NCI-H748 treated with DMSO at 0.1 percent for 48 hours (cell line): ENCODE measurements around the gene KRTAP12-4.
"Not testable (repeated sequence)": the region's sequence is repeated elsewhere in the genome, so short reads cannot be mapped to it uniquely, and the experiment has no call there.

ENCODE experiments used
- DNase-seq: peaks from one replicate; lab custom pipeline; 2025; lab: John Stamatoyannopoulos, UW

The KRTAP12-4 gene, protein sequence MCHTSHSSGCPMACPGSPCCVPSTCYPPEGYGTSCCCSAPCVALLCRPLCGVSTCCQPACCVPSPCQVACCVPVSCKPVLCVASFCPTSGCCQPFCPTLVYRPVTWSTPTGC

DNA sequence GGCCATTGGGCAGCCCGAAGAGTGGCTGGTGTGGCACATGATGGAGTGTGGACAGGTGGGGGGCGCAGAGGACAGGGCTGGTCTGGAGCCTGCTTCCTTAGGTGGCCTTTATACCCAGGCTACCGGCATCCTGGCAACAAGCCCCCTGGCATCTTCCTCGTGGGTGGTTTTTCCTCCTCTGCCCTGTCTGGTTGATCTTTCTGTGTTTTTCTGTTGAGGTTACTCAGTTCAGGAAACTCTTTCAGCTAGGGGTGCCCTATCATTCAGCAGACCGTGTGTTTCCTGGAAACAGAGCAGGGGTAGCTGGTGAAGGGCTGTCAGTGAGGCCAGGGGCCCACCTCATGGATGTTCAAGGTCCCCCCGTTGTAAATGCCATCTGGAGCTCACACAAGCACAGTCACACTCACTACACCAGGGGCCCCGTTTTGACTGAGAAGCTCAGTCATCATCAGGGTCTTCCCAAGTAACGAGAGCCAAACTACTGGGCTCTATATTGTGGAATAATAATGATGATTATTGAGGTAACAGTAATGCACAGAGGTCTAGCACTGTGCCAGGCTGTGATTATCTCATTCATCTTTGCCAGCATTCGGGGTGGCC lies at the start of gene KRTAP12-4:
TSS of gene KRTAP12-4 (minus strand) at position 84 of the 600 bp plus-strand sequence. CDS start at position 39, 45 bp downstream.
- no peak for DNase-seq

DNA sequence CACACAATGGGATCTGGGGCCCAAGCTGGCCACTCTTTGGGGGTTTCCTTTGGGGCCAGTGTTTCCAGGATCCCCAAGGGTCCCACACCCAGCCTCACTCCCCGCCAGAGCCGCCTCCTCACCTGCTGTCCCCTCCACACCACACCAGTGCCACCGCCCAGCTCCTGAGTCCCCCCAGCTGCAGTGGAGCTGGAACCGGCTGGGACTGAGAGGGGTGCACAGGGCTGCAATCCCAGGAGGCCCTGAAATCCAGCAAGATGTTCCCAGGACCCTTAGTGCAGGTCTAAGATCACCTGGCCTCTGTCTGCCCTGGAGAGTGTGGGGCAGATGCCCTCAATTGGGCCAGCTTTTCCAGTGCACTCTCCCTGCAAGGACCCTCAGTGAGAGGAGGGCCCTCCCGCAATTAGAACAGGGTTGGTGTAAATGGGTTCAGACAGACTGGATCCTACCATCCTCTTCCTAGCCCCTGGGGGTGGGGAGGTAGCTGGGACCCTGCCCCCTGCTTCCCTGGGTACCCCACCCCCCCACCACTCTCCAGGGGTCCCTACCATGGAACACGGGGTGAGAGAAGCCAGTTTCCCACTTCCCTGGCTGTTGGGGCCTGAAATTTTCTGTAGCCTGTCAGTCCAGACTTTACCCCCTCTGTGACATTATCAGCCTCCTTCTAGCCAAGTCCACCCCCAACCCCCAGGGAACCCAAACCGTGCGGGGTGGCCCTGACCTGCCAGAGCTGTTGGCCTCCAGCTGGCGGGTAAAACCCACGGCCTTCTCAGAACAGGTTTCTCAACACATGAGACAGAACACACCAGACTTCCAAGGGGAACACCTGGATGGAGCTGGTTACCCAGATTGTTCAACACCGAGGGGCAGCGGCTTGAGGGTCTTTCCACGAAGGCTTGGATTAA lies 49.5 kb upstream of the KRTAP12-4 start:
- DNase-seq = no peak

DNA sequence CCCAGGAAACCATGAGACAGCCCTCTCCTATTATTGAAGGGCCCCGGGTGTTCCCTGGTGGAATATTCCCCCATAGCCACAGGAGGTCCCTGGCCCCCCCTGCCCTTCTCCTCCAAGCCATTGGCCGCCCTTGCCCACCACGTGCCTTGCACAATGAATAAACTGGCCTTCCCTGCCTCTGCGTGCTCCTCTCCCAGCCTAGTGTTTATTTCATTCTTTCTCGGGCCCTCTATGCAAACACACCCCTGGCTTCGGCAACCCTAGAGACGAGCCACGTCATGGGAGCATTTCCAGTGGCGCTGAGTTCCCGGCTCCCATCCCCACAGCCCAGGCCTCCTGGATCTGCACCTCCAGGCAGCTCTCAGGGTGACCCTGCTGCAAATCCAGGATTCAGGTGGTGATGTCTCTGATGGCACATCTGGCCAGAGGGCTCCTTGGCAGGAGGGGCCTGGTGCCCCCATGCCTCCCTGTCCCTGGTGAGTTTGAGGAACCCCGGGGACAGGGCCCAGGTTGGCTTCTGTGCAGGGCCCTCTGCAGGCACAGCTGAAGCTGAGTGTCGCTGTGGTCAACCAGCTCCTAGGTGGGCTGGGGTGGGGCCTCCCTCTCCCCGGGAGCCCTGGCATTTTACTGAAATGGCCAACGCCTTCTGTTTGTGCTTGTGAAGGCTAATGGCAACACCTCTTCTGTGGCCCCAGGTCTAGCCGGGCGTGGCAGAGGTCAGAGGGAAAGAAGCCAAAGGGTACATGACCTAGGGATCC lies 48.7 kb upstream of the KRTAP12-4 start:
- DNase-seq = no peak

DNA sequence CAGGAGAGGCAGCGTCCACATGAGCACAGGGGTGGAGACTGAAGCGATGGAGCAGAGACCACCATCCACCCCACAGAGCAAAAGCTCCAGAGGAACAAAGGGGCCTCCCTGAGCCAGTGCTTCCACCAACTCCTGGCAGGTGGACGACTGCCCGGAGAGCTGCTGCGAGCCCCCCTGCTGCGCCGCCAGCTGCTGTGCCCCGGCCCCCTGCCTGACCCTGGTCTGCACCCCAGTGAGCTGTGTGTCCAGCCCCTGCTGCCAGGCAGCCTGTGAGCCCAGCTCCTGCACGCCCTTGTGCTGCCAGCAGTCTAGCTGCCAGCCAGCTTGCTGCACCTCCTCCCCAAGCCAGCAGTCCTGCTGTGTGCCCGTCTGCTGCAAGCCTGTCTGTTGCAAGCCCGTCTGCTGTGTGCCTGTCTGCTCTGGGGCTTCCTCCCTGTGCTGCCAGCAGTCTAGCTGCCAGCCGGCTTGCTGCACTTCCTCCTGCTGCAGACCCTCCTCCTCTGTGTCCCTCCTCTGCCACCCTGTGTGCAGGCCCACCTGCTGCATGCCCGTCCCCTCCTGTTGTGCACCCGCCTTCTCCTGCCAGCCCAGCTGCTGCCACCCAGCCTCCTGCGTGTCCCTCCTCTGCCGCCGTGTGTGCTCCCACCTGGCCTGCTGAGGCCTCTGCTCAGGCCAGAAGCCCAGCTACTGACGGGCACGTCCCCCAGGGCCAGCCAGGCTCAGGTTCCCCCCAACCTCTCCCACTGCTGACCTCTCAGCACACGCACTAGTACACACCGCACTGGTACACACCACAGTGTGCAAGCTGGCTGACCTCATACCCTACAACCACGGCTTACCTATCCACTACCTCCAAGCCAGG lies 47.9 kb upstream of the KRTAP12-4 start:
- no peak for DNase-seq

DNA sequence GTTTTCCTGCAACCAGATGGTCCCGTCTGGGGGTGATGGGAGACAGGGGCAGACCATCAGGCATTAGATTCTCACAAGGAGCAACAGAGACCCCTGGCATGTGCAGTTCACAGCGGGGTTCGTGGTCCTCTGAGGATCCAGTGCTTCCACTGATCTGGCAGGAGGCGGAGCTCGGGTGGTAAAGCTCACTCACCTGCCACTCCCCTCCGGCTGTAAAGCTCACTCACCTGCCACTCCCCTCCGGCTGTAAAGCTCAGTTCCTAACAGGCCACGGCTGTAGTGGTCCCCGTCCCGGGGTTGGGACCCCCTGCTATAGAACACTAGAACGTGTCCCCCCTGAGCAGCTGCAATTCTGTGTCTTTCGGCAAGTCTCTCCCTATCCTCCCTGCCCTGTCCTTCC lies 47.1 kb upstream of the KRTAP12-4 start:
- no peak for DNase-seq

DNA sequence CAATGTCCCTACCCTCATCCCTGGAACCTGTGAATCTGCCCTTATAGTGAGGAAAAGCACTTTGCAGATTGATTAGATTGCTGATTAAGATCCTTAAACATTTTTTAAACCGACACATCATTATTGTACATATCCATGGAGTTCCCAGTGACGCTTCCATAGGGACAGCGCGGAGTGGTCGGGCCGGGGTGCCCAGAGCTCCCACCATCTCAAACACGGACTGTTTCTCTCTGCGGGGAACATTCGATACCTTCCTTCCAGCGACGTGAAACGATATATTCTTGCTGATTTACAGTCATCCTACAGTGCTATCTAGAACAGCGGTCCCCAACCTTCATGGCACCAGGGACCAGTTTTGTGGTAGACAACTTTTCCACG lies 46.6 kb upstream of the KRTAP12-4 start:
- DNase-seq = no peak

DNA sequence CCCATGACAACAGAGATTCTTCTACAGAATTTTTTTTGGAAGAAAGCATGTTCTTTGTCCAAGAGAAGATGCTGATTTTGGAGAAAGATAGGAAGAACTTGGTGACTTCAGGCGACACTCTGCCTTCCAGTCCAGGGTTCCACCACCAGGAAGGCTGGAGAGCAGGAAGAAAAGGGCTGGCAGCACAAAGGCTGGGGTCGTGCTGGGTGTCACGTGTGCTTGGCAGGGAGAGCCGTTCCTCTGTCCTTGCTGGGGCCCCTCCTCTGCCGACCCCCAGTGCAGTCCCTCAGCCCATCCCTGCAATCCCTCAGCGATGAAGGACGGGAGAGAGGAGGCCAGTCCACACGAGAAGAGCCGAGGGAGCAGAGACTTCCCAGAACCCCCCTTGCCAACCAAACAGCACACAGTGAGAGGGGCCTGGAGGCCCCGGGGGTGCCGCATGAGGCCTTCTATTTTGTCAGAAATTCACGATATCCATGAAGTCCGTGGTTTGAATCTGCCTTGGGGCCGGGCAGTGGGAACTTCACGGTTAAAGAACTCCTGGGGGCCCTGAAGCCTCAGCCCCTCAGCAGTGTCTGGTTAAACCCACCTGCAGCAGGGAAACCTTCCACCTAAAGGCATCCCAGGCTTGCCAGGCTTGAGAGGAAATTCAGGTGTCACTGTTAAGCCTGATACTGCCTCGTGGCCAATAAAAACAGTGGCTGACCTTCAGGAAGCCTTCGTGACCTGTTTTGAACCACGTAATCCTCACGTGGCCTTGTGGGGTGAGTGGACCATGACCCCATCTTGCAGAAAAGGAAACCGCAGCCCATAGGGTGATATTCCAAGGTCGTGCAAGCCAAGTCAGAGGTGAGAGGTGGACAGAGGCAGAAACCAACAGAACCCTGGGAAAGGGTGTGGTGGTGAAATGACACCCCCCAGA lies 45.9 kb upstream of the KRTAP12-4 start:
- no peak for DNase-seq

DNA sequence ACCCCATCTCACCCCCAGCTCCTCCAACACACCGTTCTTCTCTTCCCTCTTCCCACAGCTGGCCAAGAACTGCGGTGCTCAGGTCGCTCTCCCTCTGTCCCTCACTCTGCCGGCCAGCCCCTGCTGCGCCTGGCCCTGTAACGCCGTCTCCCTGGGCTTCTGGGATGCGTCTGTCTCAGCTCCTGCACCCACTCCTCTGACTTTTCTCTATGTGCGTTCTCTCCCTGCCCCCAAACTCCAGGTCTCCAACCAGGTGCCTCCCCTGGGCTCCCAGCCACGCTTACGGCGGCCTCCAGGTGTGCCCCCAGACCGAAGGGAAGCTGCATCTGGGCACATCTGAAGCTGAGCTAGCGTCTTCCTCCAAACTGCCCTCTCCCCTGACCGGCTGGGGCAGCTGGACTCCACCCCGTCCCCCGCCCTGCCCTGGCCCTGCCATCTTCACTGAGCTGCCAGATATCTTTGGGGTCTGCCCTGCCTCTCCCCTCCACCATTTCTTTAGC lies 45.1 kb upstream of the KRTAP12-4 start:
- DNase-seq = no peak

DNA sequence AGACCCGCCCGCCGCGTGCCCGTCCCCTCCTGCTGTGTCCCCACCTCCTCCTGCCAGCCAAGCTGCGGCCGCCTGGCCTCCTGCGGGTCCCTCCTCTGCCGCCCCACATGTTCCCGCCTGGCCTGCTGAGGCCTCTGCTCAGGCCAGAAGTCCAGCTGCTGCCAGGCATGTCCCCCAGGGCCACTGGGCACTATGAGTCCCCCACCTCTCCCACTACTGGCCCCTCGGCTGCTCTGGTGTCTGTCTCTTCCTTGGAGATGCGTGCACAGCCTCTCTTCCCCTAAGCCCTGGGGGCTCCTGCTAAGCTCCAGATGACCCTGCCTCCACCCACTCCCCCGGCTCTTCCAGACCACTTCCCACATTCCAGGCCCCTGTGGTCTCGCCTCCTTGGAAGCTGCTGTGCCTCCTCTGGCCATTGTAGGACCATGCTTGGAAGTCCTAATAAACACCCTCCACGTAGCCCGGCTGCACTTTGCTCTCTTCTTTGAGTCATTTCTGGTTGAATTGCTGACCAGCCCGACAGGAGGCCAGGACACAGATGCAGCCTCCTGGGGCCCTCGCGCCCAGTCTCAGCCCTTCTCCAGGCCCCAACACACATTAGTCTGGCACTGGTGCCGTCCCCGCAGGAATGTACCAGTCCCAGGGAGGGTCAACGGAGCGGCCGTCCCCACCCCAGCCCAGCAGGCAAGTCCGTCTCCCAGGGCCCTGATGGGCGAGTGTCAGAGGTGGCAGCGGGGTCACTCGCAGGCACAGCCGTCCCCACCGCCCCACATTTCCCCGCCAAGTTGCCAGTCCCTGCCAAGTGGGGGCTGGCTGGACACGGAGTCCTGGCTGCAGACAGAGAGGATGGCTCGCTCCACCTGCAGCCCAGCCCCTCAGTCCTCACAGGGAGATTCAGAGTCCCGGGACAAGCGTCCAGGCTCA lies 43.6 kb upstream of the KRTAP12-4 start:
- no peak for DNase-seq

DNA sequence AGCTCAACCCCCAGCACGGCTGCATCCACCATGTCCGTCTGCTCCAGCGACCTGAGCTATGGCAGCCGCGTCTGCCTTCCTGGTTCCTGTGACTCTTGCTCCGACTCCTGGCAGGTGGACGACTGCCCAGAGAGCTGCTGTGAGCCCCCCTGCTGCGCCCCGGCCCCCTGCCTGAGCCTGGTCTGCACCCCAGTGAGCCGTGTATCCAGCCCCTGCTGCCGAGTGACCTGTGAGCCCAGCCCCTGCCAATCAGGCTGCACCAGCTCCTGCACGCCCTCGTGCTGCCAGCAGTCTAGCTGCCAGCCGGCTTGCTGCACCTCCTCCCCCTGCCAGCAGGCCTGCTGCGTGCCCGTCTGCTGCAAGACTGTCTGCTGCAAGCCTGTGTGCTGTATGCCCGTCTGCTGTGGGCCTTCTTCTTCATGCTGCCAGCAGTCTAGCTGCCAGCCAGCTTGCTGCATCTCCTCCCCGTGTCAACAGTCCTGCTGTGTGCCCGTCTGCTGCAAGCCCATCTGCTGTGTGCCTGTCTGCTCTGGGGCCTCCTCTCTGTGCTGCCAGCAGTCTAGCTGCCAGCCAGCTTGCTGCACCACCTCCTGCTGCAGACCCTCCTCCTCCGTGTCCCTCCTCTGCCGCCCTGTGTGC lies 42.8 kb upstream of the KRTAP12-4 start, which contains the start of gene KRTAP10-12:
TSS of gene KRTAP10-12 (plus strand) at position 1 of the 639 bp plus-strand sequence. CDS start at position 31, 30 bp downstream.
- not testable (repeated sequence) for DNase-seq

DNA sequence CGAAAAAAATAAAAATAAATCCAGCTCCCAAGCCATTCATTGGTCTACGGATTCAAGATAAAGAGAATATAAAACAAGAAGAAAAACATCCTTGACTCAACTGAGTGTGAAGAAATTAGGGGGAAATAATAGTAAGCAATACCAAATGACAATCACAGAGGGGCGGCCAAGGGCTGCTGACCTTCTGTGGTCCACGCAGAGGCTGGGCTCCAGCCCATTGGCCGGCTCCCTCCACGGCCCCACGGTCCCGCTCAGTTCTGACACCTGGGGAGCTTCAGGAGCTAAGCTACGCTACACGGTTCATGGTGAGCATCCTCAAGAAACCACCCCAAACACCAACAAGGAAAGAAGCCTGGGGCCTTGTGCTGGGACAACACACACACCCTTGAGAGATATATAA lies 42.1 kb upstream of the KRTAP12-4 start:
- no peak for DNase-seq

DNA sequence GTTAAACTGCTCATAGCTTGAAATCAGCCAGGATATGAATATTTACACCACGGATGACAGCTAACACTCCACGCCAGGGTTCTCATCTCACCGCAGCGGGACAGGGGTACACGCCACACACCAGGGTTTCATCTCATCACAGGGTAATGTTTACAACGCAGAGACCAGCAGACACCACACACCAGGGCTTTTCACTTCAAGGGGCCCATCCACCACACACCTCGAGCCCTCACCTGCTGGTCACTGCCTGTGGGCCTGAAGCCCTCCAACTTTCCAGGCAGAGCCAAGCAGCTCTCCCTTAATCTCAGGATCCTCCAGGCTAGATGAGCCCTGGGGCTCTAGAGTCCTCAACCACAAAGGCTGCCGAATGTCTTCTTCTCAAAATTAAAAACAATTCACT lies 41.2 kb upstream of the KRTAP12-4 start:
- no peak for DNase-seq

DNA sequence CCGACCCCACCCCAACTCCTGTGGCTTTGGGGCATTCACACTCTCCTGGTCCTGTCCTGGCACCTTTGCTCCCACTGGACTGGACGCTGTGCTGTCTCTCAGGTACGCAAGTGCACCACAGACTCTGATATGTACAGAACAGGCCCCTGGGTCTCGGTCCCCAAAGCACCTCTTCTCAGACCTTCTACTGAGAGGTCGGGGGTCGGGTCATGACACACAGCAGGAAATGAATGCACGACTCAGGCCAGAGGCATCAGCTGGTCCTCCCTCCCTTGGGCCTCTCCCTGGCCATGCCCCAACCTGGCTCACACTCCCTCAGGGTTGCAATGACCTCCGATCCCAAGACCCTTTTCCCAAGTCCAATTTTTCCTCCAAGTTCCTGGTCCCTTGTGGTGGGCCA lies 40.7 kb upstream of the KRTAP12-4 start:
- no peak for DNase-seq

DNA sequence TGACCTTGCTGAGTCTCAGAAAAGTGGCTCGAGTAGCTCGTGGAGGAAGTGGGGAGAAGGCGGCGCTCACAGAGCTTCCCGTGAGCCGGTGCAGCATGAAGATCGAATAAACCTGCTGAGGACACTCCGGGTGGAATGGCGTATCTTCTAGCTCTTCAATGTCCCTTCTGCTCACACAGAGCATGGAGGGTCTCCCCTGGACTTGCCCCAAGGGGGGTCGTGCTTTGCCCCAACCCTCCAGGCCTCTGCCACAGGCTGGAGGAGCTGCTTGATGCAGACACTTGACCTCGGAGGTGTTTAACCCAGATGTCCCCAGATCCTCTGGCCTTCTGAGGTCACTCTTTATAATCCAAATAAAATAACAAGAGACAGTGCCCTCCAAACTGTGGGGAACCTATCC lies 40.3 kb upstream of the KRTAP12-4 start:
- DNase-seq = no peak

DNA sequence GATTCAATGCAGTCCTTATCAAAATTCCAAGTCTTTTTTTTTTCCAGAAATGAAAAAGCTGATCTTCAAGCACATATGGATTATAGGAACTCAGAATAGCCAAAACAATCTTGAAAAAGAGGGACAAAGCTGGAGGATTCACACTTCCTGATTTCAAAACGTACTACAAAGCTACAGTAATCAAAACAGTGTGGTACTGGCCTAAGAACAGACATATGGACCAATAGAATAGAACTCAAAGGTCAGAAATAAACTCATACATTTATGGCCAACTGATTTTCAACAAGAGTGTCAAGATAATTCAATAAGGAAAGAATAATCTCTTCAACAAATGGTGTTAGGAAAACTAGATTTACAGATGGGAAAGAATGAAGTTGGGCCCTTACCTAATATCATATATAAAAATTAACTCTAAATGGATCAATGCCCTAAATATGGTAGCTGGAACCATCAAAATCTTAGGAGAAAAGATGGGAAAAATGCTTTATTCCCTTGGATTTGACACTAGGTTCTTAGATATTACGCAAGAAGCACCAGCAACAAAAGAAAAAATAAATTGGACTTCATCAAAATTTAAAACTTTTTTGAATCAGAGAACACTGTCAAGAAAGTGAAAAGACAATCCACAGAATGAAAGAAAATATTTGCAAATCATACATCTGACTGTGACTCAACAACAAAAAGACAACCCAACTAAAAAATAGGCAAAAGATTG lies 38.5 kb upstream of the KRTAP12-4 start:
- DNase-seq = no peak

DNA sequence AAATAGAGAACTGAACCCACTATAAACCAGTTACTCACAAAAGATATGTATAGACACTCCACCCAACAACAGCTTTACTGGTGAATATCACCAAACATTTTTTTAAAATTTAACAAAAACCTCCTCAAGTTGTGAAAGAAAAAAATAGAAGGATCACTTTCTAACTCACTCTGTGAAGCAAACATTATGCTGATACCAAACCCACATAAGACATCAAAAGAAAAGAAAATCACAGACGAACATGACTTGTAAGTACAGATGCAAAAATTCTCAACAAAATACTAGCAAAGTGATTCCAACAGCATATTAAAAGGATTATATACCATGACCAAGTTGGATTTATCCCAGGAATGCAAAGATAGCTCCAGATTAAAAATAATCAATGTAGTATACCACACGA lies 37.2 kb upstream of the KRTAP12-4 start:
- DNase-seq = no peak

DNA sequence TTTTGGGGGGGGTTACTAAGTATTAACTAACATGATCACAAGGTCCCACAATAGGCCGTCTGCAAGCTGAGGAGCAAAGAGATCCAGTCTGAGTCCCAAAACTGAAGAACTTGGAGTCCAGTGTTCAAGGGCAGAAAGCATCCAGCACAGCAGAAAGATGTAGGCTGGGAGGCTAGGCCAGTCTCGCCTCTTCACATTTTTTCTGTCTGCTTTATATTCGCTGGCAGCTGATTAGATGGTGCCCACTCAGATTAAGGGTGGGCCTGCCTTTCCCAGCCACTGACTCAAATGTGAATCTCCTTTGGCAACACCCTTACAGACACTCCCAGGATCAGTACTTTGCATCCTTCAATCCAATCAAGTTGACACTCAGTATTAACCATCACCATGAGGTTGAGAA lies 35.3 kb upstream of the KRTAP12-4 start:
- DNase-seq = not testable (repeated sequence)

DNA sequence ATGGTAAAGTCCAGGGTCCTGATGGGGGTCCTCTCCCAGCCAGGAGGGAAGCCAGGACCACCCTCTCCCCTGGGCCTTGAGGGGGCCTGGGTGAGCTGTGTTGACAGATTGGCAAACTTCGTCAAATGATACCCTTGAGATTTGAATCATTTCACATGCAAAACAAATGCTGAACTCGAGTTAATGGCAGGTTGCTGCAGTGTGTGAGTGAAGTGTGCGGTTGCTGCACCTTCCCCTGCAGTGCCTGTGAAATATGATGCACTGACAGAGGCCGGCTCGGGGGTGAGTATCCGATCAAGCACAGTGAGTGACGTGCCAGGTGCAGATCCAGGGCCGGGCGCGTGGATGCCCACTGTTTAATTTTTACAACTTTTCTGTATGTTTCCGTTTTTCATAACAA lies 33.2 kb upstream of the KRTAP12-4 start:
- DNase-seq = peak; percentile 14
